Endothelial cell of umbilical vein (primary cell): ENCODE results near the gene CRKL. TPM values are rescaled to one million over a fixed set of nuclear protein-coding genes. Genes with fewer than 3 reads are reported as not detected.

ENCODE experiments used
- BruUV-seq: library from RNA; stranded (reverse); fragments of 400-500 nt; replicated peaks from 2 replicates; lab custom pipeline; 2021; lab: Mats Ljungman, UMichigan
- CTCF ChIA-PET: fragments of 300-600, 350-600 bp; sonication (Branson Sonifier 250); formaldehyde crosslinking; loops from one replicate; lab custom pipeline; 2021; ENCODE audit warnings: antibody characterized with exemption, inconsistent platforms; lab: Charles Lee
- POLR2A ChIA-PET: fragments of 300-600, 350-600 bp; sonication (Branson Sonifier 250); formaldehyde crosslinking; loops from one replicate; lab custom pipeline; 2021; ENCODE audit warnings: antibody characterized with exemption, inconsistent platforms; lab: Charles Lee
- DNase-seq: peaks from one replicate; pipeline ENCODE4 v3.0.0-alpha.2; 2011; ENCODE audit warnings: low read depth, low spot score
- FAIRE-seq: peaks from 2 replicates; lab custom pipeline; 2011; peaks lifted over from hg19 to GRCh38; lab: Jason Lieb, UNC
- H2AFZ ChIP-seq: 2 replicates; pipeline ENCODE4 v1.6.0; 2012; ENCODE audit warnings: low read depth, low read length, control low read depth, inconsistent platforms
- H3K27ac ChIP-seq: 2 replicates; pipeline ENCODE4 v1.5.1; 2011; ENCODE audit warnings: low read depth, mild to moderate bottlenecking, control low read depth, low read length, moderate library complexity; ENCODE audit not compliant: insufficient read depth
- H3K27me3 ChIP-seq, 2 experiments: 2 replicates each; pipeline versions ENCODE4 v1.6.0 to v1.6.1; 2011; ENCODE audit warnings: low read length in 2 of 2, mixed read lengths in 1 of 2; ENCODE audit not compliant: control insufficient read depth in 2 of 2, insufficient read depth in 2 of 2
- H3K36me3 ChIP-seq, 2 experiments: 2 replicates in 1 of 2; 3 replicates in 1 of 2; pipeline ENCODE4 v1.5.1; 2011; ENCODE audit warnings: low read length in 2 of 2, mild to moderate bottlenecking in 1 of 2, moderate library complexity in 1 of 2; ENCODE audit not compliant: control insufficient read depth in 2 of 2, insufficient read depth in 2 of 2; ENCODE audit errors: extremely low read depth in 1 of 2
- H3K4me1 ChIP-seq: 3 replicates; pipeline ENCODE4 v1.5.1; 2011; ENCODE audit warnings: mild to moderate bottlenecking, low read length; ENCODE audit not compliant: control insufficient read depth, insufficient read depth; ENCODE audit errors: extremely low read depth
- H3K4me2 ChIP-seq: 2 replicates; pipeline ENCODE4 v1.6.1; 2011; ENCODE audit warnings: low read length, control low read depth, mixed read lengths; ENCODE audit not compliant: insufficient read depth
- H3K4me3 ChIP-seq, 3 experiments: fragments of 200-600 bp in 1 of 3; sonication (generic), shearing (Covaris generic) in 1 of 3; replicated peaks in 1 of 3; 2 replicates each; pipeline ENCODE4 v1.5.1; 2011 to 2016; ENCODE audit warnings: control low read depth in 3 of 3, low read length in 3 of 3, mild to moderate bottlenecking in 2 of 3, inconsistent platforms in 1 of 3, low read depth in 1 of 3, moderate library complexity in 1 of 3; ENCODE audit not compliant: insufficient read depth in 1 of 3
- H3K79me2 ChIP-seq: 2 replicates; pipeline ENCODE4 v1.6.0; 2012; ENCODE audit warnings: low read length, inconsistent platforms; ENCODE audit not compliant: control insufficient read depth, insufficient read depth
- H3K9ac ChIP-seq: replicated peaks from 2 replicates; pipeline ENCODE3; 2011; ENCODE audit warnings: low read length, control low read depth; ENCODE audit not compliant: insufficient read depth; ENCODE audit errors: extremely low read depth
- H3K9me1 ChIP-seq: replicated peaks from 3 replicates; pipeline ENCODE4 v1.6.0; 2011; ENCODE audit warnings: mild to moderate bottlenecking, low read length; ENCODE audit not compliant: control insufficient read depth, insufficient read depth; ENCODE audit errors: extremely low read depth
- H3K9me3 ChIP-seq: replicated peaks from 2 replicates; pipeline ENCODE4 v1.5.1; 2012; ENCODE audit warnings: low read length, inconsistent platforms; ENCODE audit not compliant: control insufficient read depth, insufficient read depth
- H4K20me1 ChIP-seq: replicated peaks from 2 replicates; pipeline ENCODE3; 2011; ENCODE audit warnings: mild to moderate bottlenecking, low read length; ENCODE audit not compliant: control insufficient read depth, insufficient read depth; ENCODE audit errors: extremely low read depth
- CTCF ChIP-seq, 2 donors: IDR thresholded peaks; 1 replicate in 1 of 2; 2 replicates in 1 of 2; pipeline ENCODE4 v1.5.1; 2011; ENCODE audit warnings: low read length in 2 of 2, mild to moderate bottlenecking in 2 of 2, moderate library complexity in 2 of 2, control low read depth in 1 of 2, inconsistent platforms in 1 of 2, low read depth in 1 of 2; ENCODE audit not compliant: insufficient read depth in 1 of 2; ENCODE audit errors: extremely low read depth in 1 of 2
- EZH2 ChIP-seq: IDR thresholded peaks from 2 replicates; pipeline ENCODE4 v1.6.1; 2012; ENCODE audit warnings: borderline replicate concordance, low read depth, mild to moderate bottlenecking, moderate library complexity, low read length, inconsistent platforms; ENCODE audit not compliant: severe bottlenecking
- FOS ChIP-seq: IDR thresholded peaks from 2 replicates; pipeline ENCODE4 v1.6.1; 2011; ENCODE audit warnings: mild to moderate bottlenecking, low read length, moderate library complexity, borderline replicate concordance; ENCODE audit not compliant: insufficient read depth
- GATA2 ChIP-seq: IDR thresholded peaks from 2 replicates; pipeline ENCODE4 v1.7.0; 2011; ENCODE audit warnings: low read depth, mild to moderate bottlenecking, moderate library complexity, mixed read lengths, low read length; ENCODE audit not compliant: insufficient read length, insufficient read depth
- JUN ChIP-seq: IDR thresholded peaks from 2 replicates; pipeline ENCODE4 v1.6.1; 2011; ENCODE audit warnings: borderline replicate concordance, low read depth; ENCODE audit not compliant: insufficient read length, insufficient read depth
- MAX ChIP-seq: IDR thresholded peaks from 2 replicates; pipeline ENCODE4 v1.6.1; 2011; ENCODE audit not compliant: insufficient read depth, insufficient read length
- MYC ChIP-seq: IDR thresholded peaks from one replicate; pipeline ENCODE4 v1.6.1; 2011; ENCODE audit warnings: mild to moderate bottlenecking, low read depth, low read length
- POLR2A ChIP-seq: IDR thresholded peaks from 2 replicates; pipeline ENCODE4 v1.6.1; 2012; ENCODE audit warnings: low read depth, mild to moderate bottlenecking, control low read depth, low read length
- POLR2AphosphoS5 ChIP-seq: IDR thresholded peaks from 2 replicates; pipeline ENCODE4 v1.6.1; 2012; ENCODE audit warnings: low read depth, mild to moderate bottlenecking, control low read depth, low read length, moderate library complexity; ENCODE audit not compliant: insufficient read depth
- dilution Hi-C: fragments of 300-500 bp; cut with MboI; formaldehyde crosslinking; loops from one replicate; pipeline ENCODE4 v1.15.0; 2019; ENCODE audit warnings: low sequenced_read_pairs; ENCODE audit not compliant: extremely low pct_ligation_motif_present
- intact Hi-C: fragments of 100-400 bp; cut with micrococcal nuclease; formaldehyde crosslinking; loops from one replicate; pipeline ENCODE4 v1.10.0; 2022
- polyA plus RNA-seq, 4 experiments: library from polyadenylated mRNA; depleted of rRNA in 3 of 4; stranded (reverse) in 3 of 4; unstranded in 1 of 4; fragments of >200 nt; gene quantifications; 2 replicates each; pipeline versions ENCODE4 v1.2.1 to v1.2.3, GENCODE V29; 2011 to 2012; ENCODE audit warnings: missing spikeins in 1 of 4
- total RNA-seq: library from RNA; stranded (reverse); gene quantifications from 2 replicates; pipeline ENCODE4 v1.2.3, GENCODE V29; 2021

Gene CRKL
- total and polyA plus RNA-seq, 2 donors (not counting 3 experiments of a cell fraction or from before 2014, with no cell fraction given) = 18.0 to 50.6 TPM

GRCh38 chr22:20919718-20920117 lies 2.5 kb downstream of the CRKL start:
- H2AFZ ChIP-seq = no peak overlapping the region
- no peaks in the 10 kb centered on the region for H3K27me3 ChIP-seq
- ChIA-PET CTCF (interaction anchor here (1.4 to 2.8 kb wide), 3 partner anchors 13 to 62 kb away, joined by 3 to 18 read pairs (median 4); partner anchors contain the start of gene LZTR1), POLR2A (no interaction called here)
- intact Hi-C loops = loop anchor here (5.0 kb wide), 1 partner anchor 43 kb away; no protein-coding TSS in a partner anchor
- BruUV-seq = TSS peak; percentile 18
- H3K4me1 ChIP-seq = peaks cover 6% of the 10 kb centered on the region
- no peak for FAIRE-seq
- H3K4me3 ChIP-seq = peak overlapping the region; percentile 69 to 97 (median 95)
- no peak overlapping the region for H3K27ac ChIP-seq
- DNase-seq = peak; percentile 24
- H3K9me3 ChIP-seq = no peaks in the 10 kb centered on the region
- TF ChIP-seq CTCF (IDR thresholded peaks at IDR 0.05; ENCODE audit: extremely low read depth in 1 of 2, insufficient read depth in 1 of 2, low read depth in 1 of 2, low read length in 2 of 2) (no peak), MAX (no peak), GATA2 (no peak)
- no peaks in the 10 kb centered on the region for H3K36me3 ChIP-seq
- H3K79me2 ChIP-seq = peaks cover 74% of the 10 kb centered on the region
- no peaks in the 10 kb centered on the region for H3K9me1 ChIP-seq
- H3K9ac ChIP-seq = peak overlapping the region; percentile 69
- dilution Hi-C loops = no loop called here
- H3K4me2 ChIP-seq = peak overlapping the region; percentile 100
- peaks cover 9% of the 10 kb centered on the region for H4K20me1 ChIP-seq

- Histone ChIP-seq H3K4me2 (peak overlapping the region; percentile 100), H3K27ac (no peak overlapping the region), H3K36me3 (no peaks in the 10 kb centered on the region), H3K4me3 (peak overlapping the region in 1 of 3 experiments; percentile 97), H2AFZ (no peak overlapping the region), H3K27me3 (no peaks in the 10 kb centered on the region), H3K4me1 (peaks cover 6% of the 10 kb centered on the region), H4K20me1 (peaks cover 9% of the 10 kb centered on the region), H3K79me2 (peaks cover 85% of the 10 kb centered on the region), H3K9me3 (no peaks in the 10 kb centered on the region), H3K9ac (no peak overlapping the region), H3K9me1 (no peaks in the 10 kb centered on the region)
- ChIA-PET CTCF (interaction anchor here (0.8 to 2.8 kb wide), 8 partner anchors 9 to 61 kb away, joined by 3 to 18 read pairs (median 3); partner anchors contain the start of gene LZTR1), POLR2A (no interaction called here)
- TF ChIP-seq EZH2 (no peak), MYC (no peak), POLR2AphosphoS5 (no peak), CTCF (IDR thresholded peaks at IDR 0.05; ENCODE audit: extremely low read depth in 1 of 2, insufficient read depth in 1 of 2, low read depth in 1 of 2, low read length in 2 of 2) (no peak), POLR2A (no peak), GATA2 (no peak), JUN (no peak), FOS (no peak), MAX (no peak)
- intact Hi-C loops = no loop called here
- BruUV-seq = no TSS peak
- DNase-seq (no peak), FAIRE-seq (no peak)
- dilution Hi-C loops = no loop called here
Observed at GRCh38 chr22:20920881-20921203, 3.6 kb downstream of the CRKL start.
